Rectal smooth muscle tissue (tissue), 1 donor: ENCODE results near the gene CCDC15.
"Not testable (repeated sequence)": the region's sequence is repeated elsewhere in the genome, so short reads cannot be mapped to it uniquely, and the experiment has no call there.

Experiments
- H3K27ac ChIP-seq: one replicate; pipeline ENCODE4 v1.7.0; 2013; ENCODE audit warnings: low read depth, low read length, inconsistent platforms
- H3K27me3 ChIP-seq: one replicate; pipeline ENCODE4 v1.7.0; 2013; ENCODE audit warnings: low read length; ENCODE audit not compliant: control insufficient read depth, insufficient read depth
- H3K36me3 ChIP-seq: one replicate; pipeline ENCODE4 v1.7.0; 2013; ENCODE audit warnings: low read length; ENCODE audit not compliant: control insufficient read depth, insufficient read depth
- H3K4me1 ChIP-seq: one replicate; pipeline ENCODE4 v1.7.0; 2013; ENCODE audit warnings: low read length; ENCODE audit not compliant: control insufficient read depth, insufficient read depth
- H3K4me3 ChIP-seq: one replicate; pipeline ENCODE4 v1.7.0; 2013; ENCODE audit warnings: low read length
- H3K9ac ChIP-seq: one replicate; pipeline ENCODE4 v1.7.0; 2013; ENCODE audit warnings: low read length

CCDC15 gene

DNA sequence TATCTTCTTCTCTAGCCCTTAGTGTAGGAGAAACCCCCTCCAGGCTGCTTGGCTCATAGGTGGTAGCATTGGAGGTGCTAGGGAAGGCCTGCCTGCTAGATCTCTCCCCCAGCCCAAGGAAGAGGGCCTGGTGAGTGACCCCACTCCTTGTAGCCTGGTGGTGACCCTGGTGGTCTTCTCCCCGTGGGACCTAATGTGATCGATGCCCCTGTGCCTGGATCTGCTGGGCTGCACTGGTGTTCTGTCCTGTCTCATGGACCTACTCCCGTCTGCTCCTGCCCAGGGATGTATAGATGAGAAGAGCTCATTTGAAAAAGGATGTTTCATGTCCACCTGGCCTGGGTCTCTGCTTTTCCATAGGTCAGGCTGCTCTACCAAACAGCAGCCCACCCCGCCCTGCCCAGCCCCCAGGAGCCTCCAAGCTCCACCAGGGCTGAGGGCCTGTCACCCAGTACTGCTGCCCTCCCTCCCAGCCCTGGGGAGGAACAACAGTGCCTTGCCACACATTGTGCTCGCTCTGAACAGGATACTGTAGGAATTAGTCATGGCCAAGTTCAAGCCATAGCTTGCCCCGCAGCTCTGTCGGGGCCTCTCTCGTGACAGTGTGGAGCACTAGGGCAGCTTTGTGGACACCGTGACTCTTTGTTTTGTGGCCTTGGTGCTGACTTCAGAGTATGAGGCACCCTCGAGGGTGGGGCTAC, 128.8 kb downstream of the CCDC15 start:
- Histone ChIP-seq H3K36me3 (no peaks in the 10 kb centered on the region), H3K27me3 (no peaks in the 10 kb centered on the region), H3K9ac (no peak overlapping the region), H3K4me3 (no peak overlapping the region), H3K4me1 (no peaks in the 10 kb centered on the region), H3K27ac (no peak overlapping the region)

DNA sequence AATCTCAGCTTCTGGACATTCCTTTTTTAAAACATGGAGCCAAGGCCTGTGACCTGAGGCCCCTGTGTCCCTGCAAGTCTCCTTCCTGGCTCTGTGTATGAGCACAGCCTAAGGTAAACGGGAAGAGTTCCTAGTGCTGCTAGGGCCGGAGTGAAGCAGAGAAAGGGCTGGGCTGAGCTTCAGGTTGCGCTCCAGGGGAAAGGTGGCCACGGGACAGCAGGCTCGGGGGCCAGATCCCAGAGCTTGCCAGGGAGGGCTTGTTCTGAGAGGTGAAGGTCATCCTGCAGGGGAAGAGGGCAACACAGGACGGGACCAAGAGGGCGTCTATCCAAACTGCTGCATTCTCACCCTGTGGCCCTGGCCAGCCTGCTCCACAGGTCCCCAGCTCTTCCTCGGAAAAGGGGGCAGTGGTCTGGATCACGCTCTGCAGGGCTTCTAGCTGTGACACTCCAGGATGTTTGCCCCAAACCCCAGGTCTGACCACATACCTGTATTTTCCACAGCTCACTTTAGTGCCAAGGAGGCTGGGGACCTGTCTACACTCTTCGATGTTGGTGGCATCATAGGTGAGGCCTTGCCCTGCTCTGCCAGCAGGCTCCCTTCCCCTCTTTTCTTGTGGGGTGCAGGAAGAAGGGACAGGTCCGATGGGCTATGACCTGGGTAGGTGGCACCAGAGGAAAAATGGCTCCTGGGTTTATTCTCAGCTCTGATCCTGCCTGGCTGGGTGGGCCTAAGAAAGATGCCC, 129.5 kb downstream of the CCDC15 start:
- Histone ChIP-seq H3K27me3 (no peaks in the 10 kb centered on the region), H3K4me1 (no peaks in the 10 kb centered on the region), H3K4me3 (no peak overlapping the region), H3K36me3 (no peaks in the 10 kb centered on the region), H3K27ac (no peak overlapping the region), H3K9ac (no peak overlapping the region)

DNA sequence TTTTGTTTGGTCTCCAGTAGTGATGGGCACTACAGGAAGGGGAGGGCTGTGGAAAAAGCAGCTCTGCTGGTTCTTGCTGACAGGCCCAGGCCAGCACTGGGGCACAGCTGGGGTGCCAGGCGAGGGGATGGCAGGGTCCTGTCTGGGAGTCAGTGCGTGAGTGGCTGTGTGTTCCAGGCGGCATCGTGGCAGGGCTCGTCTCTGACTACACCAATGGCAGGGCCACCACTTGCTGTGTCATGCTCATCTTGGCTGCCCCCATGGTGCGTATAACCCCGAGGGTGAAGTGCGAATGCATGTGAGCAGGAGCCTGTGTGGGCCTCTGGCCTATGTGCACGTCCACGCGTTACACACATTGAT, 130.0 kb downstream of the CCDC15 start:
- Histone ChIP-seq H3K36me3 (no peaks in the 10 kb centered on the region), H3K4me3 (no peak overlapping the region), H3K4me1 (no peaks in the 10 kb centered on the region), H3K27ac (no peak overlapping the region), H3K9ac (no peak overlapping the region), H3K27me3 (no peaks in the 10 kb centered on the region)

DNA sequence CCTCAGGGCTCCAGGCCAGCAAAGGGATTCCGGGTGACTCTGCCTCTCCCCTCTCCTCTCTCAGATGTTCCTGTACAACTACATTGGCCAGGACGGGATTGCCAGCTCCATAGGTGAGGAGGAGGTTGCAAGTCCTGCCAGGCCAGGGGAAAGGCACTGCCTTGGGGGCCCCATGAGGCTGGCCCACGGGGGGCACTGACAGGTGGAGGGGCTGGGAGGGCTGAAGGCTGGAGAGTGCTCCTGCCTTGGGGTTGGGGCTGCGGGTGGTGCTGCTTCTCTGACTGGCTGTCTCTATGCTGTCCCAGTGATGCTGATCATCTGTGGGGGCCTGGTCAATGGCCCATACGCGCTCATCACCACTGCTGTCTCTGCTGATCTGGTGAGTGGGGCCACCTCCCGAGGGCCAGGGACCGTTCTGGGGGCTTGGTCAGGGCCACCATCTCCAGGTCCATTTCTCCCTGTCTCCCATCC, 130.8 kb downstream of the CCDC15 start:
- Histone ChIP-seq H3K9ac (no peak overlapping the region), H3K36me3 (no peaks in the 10 kb centered on the region), H3K27me3 (no peaks in the 10 kb centered on the region), H3K4me1 (no peaks in the 10 kb centered on the region), H3K4me3 (no peak overlapping the region), H3K27ac (no peak overlapping the region)

DNA sequence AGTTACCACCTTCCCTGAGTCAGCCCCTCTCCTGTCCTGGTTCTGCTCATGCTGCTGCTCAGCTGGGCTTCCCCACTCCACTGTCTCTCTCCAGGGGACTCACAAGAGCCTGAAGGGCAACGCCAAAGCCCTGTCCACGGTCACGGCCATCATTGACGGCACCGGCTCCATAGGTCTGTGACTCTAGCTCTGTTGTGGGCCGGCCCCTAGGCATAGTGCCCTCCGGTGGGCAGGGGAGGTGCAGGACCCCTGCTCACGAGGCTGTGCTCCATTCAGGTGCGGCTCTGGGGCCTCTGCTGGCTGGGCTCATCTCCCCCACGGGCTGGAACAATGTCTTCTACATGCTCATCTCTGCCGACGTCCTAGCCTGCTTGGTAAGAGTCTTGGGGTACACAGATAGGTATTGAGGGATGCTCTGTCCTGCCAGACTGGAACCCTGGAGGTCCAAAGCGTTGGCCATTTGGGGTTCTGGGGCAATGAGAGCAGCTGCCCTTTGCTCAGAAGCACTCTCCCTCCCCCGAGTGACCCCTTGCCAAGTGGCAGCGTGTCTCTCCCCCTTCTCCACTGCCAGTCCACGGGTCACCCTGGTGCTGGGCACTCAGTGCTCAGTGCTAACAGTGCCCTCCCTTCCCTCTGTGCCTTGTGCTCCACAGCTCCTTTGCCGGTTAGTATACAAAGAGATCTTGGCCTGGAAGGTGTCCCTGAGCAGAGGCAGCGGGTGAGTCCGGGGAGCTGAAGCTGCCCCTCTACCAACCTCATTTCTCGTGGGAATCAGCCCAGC, 131.5 kb downstream of the CCDC15 start:
- Histone ChIP-seq H3K36me3 (no peaks in the 10 kb centered on the region), H3K27me3 (no peaks in the 10 kb centered on the region), H3K4me3 (no peak overlapping the region), H3K9ac (no peak overlapping the region), H3K27ac (no peak overlapping the region), H3K4me1 (no peaks in the 10 kb centered on the region)

DNA sequence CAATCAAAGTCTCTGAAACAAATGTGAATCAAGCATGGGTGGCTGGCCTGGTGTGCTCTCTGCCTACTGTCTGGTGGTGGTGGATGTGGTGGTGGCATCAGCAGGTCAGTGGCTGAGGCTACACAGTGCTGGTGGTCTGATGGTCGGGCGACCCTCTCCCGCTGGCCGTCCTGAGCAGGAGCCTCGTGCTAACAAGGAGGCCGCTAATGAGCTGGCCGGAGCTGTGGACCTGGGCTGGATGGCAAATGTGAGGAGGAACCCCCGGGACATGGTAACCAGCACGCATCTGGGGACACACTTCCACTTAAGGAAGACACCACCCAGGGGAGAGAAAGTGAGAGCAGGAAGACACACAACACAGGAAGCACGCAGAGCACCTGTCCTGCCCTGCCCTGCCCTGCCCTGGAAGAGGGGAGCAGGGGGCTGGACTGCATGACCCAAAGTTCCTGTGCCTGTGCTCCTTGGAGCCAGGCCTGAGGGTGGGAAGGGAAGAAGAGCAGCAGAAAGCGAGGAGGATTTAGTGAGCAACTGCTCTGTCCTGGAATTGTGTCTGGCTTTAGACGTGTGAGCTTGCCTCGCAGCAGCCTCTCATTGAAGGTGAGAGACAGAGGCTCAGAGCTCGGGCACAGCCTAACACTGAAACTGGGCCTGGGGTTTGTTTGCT, 132.8 kb downstream of the CCDC15 start:
- H3K4me1 ChIP-seq, result no peaks in the 10 kb centered on the region
- no peaks in the 10 kb centered on the region for H3K27me3 ChIP-seq
- H3K4me3 ChIP-seq, result no peak overlapping the region
- no peak overlapping the region for H3K27ac ChIP-seq
- no peaks in the 10 kb centered on the region for H3K36me3 ChIP-seq
- H3K9ac ChIP-seq, result no peak overlapping the region

DNA sequence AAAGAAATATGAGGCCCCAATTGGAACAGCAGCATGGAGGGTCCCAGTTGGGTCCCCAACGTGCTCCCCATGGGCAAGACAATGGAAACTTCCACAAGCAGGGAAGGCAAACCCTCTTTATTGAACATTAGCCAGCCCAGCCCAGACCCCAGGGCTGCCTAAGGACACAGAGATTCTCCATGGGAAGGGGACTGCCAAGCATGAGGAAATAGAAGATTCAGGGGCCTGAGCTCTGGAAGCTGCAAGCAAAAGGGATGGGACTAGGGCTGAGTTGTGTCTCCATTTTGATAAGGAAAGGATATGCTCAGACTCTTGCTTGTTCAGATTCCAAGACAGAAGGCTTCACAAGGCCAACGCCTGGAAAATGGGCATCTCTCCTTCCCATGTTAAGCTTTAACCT, 134.1 kb downstream of the CCDC15 start:
- H3K27me3 ChIP-seq, result no peaks in the 10 kb centered on the region
- no peak overlapping the region for H3K27ac ChIP-seq
- H3K36me3 ChIP-seq, result no peaks in the 10 kb centered on the region

DNA sequence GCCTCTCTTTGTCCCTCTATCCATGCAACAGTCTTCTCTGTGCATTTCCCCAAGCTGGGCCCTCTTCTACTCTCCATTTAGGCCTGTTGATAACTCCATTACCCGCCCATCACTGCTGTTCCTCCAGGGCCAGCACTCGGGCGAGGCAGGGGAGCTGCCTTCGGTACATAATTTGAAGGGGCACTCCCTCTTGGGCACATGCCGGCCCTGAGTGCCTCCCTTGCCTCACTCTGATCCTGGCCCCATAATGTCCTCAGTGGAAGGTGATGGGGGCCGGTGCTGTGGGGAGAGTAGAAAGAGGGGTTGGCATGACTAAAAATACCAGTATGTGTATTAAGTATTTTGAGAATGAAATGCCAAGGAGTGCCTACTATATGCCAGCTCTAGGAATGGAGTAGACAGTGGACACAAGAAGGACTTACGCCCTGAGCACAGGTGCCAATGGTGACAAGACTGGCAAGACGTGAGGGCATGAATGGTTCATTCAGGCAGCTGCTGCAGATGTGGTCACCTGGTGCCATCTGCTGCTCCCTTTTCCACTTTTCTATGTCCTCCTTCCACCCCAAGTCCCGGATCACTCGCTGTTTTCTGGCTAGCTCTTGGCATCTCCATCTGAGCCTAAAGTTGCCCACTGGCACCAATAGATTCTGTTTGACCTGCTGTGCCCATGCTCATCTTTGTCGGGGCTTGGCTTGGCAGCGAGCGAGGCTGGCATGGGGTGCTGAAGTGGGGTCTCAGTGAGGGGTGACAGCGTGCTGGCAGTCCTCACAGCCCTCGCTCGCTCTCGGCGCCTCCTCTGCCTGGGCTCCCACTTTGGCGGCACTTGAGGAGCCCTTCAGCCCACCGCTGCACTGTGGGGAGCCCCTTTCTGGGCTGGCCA, 134.8 kb downstream of the CCDC15 start:
- H3K9ac ChIP-seq, result no peak overlapping the region
- no peaks in the 10 kb centered on the region for H3K27me3 ChIP-seq
- H3K4me1 ChIP-seq, result no peaks in the 10 kb centered on the region
- H3K36me3 ChIP-seq, result no peaks in the 10 kb centered on the region
- H3K4me3 ChIP-seq, result no peak overlapping the region
- no peak overlapping the region for H3K27ac ChIP-seq

More for the DNA sequence above, 134.1 kb downstream of the CCDC15 start:
- Histone ChIP-seq H3K4me1 (no peaks in the 10 kb centered on the region), H3K9ac (no peak overlapping the region), H3K4me3 (no peak overlapping the region)

DNA sequence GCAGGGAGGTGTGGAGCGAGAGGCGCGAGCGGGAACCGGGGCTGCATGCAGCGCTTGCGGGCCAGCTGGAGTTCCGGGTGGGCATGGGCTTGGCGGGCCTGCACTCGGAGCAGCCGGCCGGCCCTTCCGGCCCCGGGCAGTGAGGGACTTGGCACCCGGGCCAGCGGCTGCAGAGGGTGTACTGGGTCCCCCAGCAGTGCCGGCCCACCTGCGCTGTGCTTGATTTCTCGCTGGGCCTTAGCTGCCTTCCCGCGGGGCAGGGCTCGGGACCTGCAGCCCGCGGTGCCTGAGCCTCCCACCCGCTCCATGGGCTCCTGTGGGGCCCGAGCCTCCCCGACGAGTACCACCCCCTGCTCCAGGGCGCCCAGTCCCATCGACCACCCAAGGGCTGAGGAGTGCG, 135.5 kb downstream of the CCDC15 start:
- H3K27ac ChIP-seq, H3K9ac ChIP-seq, H3K36me3 ChIP-seq, H3K4me1 ChIP-seq, H3K27me3 ChIP-seq, H3K4me3 ChIP-seq: not testable (repeated sequence)

DNA sequence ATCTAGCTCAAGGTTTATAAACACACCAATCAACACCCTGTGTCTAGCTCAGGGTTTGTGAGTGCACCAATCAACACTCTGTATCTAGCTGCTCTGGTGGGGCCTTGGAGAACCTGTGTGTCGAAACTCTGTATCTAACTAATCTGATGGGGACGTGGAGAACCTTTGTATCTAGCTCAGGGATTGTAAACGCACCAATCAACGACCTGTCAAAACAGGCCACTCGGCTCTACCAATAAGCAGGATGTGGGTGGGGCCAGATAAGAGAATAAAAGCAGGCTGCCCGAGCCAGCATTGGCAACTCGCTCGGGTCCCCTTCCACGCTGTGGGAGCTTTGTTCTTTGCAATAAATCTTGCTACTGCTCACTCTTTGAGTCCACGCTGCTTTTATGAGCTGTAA, 136.1 kb downstream of the CCDC15 start:
- H3K4me1 ChIP-seq, H3K27ac ChIP-seq, H3K9ac ChIP-seq, H3K4me3 ChIP-seq, H3K27me3 ChIP-seq, H3K36me3 ChIP-seq: not testable (repeated sequence)

DNA sequence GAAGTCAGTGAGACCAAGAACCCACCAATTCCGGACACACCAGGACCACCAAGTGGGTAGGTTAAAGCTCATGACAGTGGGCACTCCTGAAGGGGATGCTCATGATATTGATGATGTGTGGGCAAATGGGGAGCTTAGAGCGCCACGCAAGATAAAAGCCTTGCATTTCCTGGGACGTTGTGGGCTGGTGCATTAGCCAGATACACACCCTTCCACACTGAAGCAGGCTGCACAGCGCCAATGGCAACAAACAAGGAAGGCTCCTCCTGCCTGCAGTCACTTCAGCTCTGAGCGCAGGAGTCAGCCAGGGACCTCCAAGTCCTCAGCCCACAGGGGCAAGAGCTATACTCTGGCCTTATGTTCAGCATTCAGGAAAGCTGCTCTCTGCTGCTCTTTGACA, 136.8 kb downstream of the CCDC15 start:
- no peak overlapping the region for H3K27ac ChIP-seq
- no peak overlapping the region for H3K9ac ChIP-seq
- no peaks in the 10 kb centered on the region for H3K4me1 ChIP-seq
- no peaks in the 10 kb centered on the region for H3K36me3 ChIP-seq
- no peaks in the 10 kb centered on the region for H3K27me3 ChIP-seq
- H3K4me3 ChIP-seq, result no peak overlapping the region
